ENCODE data around the gene MAGI3.
"Not testable (repeated sequence)": the region's sequence is repeated elsewhere in the genome, so short reads cannot be mapped to it uniquely, and the experiment has no call there.

The MAGI3 gene

GRCh38 chr1:113444857-113445256 is 54.5 kb downstream of the MAGI3 start:
- no peak for DNase-seq (ENCODE audit: low read depth)

GRCh38 chr1:113451710-113452109 is 61.4 kb downstream of the MAGI3 start:
- DNase-seq (ENCODE audit: low read depth), result no peak

- no peak for DNase-seq (ENCODE audit: low read depth)
Observed at GRCh38 chr1:113452921-113453770, 62.8 kb downstream of the MAGI3 start.

- no peak for DNase-seq (ENCODE audit: low read depth)
Observed at GRCh38 chr1:113453771-113454083, 63.4 kb downstream of the MAGI3 start.

- no peak for DNase-seq (ENCODE audit: low read depth)
Observed at GRCh38 chr1:113455374-113455773, 65.1 kb downstream of the MAGI3 start.

- DNase-seq (ENCODE audit: low read depth), result no peak
Observed at GRCh38 chr1:113456967-113457366, 66.7 kb downstream of the MAGI3 start.

- no peak for DNase-seq (ENCODE audit: low read depth)
Observed at GRCh38 chr1:113459279-113459678, 69.0 kb downstream of the MAGI3 start.

GRCh38 chr1:113467991-113468390 is 77.7 kb downstream of the MAGI3 start:
- DNase-seq (ENCODE audit: low read depth), result no peak

- DNase-seq (ENCODE audit: low read depth), result not testable (repeated sequence)
Observed at GRCh38 chr1:113478427-113479195, 88.3 kb downstream of the MAGI3 start.

GRCh38 chr1:113479713-113480676 is 89.7 kb downstream of the MAGI3 start:
- no peak for DNase-seq (ENCODE audit: low read depth)

- not testable (repeated sequence) for DNase-seq (ENCODE audit: low read depth)
Observed at GRCh38 chr1:113485131-113485530, 94.8 kb downstream of the MAGI3 start.

- DNase-seq (ENCODE audit: low read depth), result no peak
Observed at GRCh38 chr1:113488576-113489177, 98.4 kb downstream of the MAGI3 start.

GRCh38 chr1:113490384-113490783 is 100.1 kb downstream of the MAGI3 start:
- DNase-seq (ENCODE audit: low read depth), result no peak

GRCh38 chr1:113493533-113493932 is 103.2 kb downstream of the MAGI3 start:
- DNase-seq (ENCODE audit: low read depth), result no peak

GRCh38 chr1:113505357-113505756 is 115.0 kb downstream of the MAGI3 start:
- no peak for DNase-seq (ENCODE audit: low read depth)

GRCh38 chr1:113507552-113508214 is 117.4 kb downstream of the MAGI3 start:
- DNase-seq (ENCODE audit: low read depth), result no peak

- DNase-seq (ENCODE audit: low read depth), result no peak
Observed at GRCh38 chr1:113508364-113509164, 118.2 kb downstream of the MAGI3 start.

- not testable (repeated sequence) for DNase-seq (ENCODE audit: low read depth)
Observed at GRCh38 chr1:113509766-113510165, 119.5 kb downstream of the MAGI3 start.

- DNase-seq (ENCODE audit: low read depth), result no peak
Observed at GRCh38 chr1:113511269-113511668, 121.0 kb downstream of the MAGI3 start.

GRCh38 chr1:113515498-113515897 is 125.2 kb downstream of the MAGI3 start:
- no peak for DNase-seq (ENCODE audit: low read depth)
